ENCODE data around the gene TMEM240. TPM values are rescaled to one million over a fixed set of nuclear protein-coding genes. Genes with fewer than 3 reads are reported as not detected.

TMEM240 gene
- total and polyA plus RNA-seq, 9 of the 15 experiments (the other 6 are each of a cell fraction or from before 2014, with no cell fraction given): 0.24 to 2.0 (median 0.69) TPM; not detected in 5

- TF ChIP-seq DEAF1 (CRISPR knock-in tag; IDR thresholded peaks at IDR 0.05): no peak
- peak; percentile 78 for TF ChIP-seq SP1 (CRISPR knock-in tag; IDR thresholded peaks at IDR 0.05)
- TF ChIP-seq MGA (IDR thresholded peaks at IDR 0.05): peak; percentile 33; the same call in 1 of the 2 replicates
- TF ChIP-seq ATF6 (CRISPR knock-in tag; IDR thresholded peaks at IDR 0.05): peak; percentile 89; the same call in 1 of the 2 replicates
- peak; percentile 93 for TF ChIP-seq ZKSCAN1 (IDR thresholded peaks at IDR 0.05; ENCODE audit: low read depth, low read length)
- no peak; the same call in 1 of the 2 replicates for TF ChIP-seq ATF2 (CRISPR knock-in tag; IDR thresholded peaks at IDR 0.05)
- peak; percentile 45; the same call in 1 of the 2 replicates for TF ChIP-seq NR3C1 (CRISPR knock-in tag; IDR thresholded peaks at IDR 0.05)
- no peak for TF ChIP-seq ZNF175 (CRISPR knock-in tag; IDR thresholded peaks at IDR 0.05; ENCODE audit: low read depth)
- TF ChIP-seq PML (IDR thresholded peaks at IDR 0.05; ENCODE audit: low read length): peak; percentile 74; the same call in 1 of the 2 replicates
These were observed 34.5 kb upstream of the TMEM240 start, which contains the start of gene SSU72 (continued) for GRCh38 chr1:1574721-1575537.
